NT2/D1 (cell line): ENCODE measurements around the gene LTBP2.

Experiments used
- DNase-seq: peaks from one replicate; pipeline ENCODE4 v3.0.0-alpha.2; 2011; ENCODE audit warnings: low read depth, low spot score
- H3K27me3 ChIP-seq: 2 replicates; pipeline ENCODE4 v1.6.0; 2011; ENCODE audit warnings: mild to moderate bottlenecking; ENCODE audit not compliant: insufficient read length, insufficient read depth
- H3K36me3 ChIP-seq: 2 replicates; pipeline ENCODE4 v1.6.1; 2011; ENCODE audit warnings: mild to moderate bottlenecking, low read length, mixed read lengths; ENCODE audit not compliant: insufficient read depth, insufficient read length
- H3K4me1 ChIP-seq: 2 replicates; pipeline ENCODE4 v1.5.1; 2011; ENCODE audit not compliant: insufficient read depth, insufficient read length
- H3K4me3 ChIP-seq: 2 replicates; pipeline ENCODE4 v1.5.1; 2011; ENCODE audit warnings: low read depth; ENCODE audit not compliant: insufficient read length
- H3K9ac ChIP-seq: 2 replicates; pipeline ENCODE4 v1.6.0; 2011; ENCODE audit warnings: low read depth; ENCODE audit not compliant: insufficient read length
- H3K9me3 ChIP-seq: 2 replicates; pipeline ENCODE4 v1.5.1; 2011; ENCODE audit warnings: mild to moderate bottlenecking, low read length; ENCODE audit not compliant: insufficient read depth
- SUZ12 ChIP-seq: IDR thresholded peaks from 2 replicates; pipeline ENCODE4 v1.6.1; 2011; ENCODE audit not compliant: insufficient read length, insufficient read depth; ENCODE audit errors: extremely low read depth
- YY1 ChIP-seq: IDR thresholded peaks from 2 replicates; pipeline ENCODE4 v1.6.1; 2011; ENCODE audit not compliant: insufficient read length, insufficient read depth
- ZNF274 ChIP-seq: IDR thresholded peaks from 2 replicates; pipeline ENCODE4 v1.6.1; 2011; ENCODE audit warnings: mild to moderate bottlenecking, low read depth, low read length

The LTBP2 gene

DNA sequence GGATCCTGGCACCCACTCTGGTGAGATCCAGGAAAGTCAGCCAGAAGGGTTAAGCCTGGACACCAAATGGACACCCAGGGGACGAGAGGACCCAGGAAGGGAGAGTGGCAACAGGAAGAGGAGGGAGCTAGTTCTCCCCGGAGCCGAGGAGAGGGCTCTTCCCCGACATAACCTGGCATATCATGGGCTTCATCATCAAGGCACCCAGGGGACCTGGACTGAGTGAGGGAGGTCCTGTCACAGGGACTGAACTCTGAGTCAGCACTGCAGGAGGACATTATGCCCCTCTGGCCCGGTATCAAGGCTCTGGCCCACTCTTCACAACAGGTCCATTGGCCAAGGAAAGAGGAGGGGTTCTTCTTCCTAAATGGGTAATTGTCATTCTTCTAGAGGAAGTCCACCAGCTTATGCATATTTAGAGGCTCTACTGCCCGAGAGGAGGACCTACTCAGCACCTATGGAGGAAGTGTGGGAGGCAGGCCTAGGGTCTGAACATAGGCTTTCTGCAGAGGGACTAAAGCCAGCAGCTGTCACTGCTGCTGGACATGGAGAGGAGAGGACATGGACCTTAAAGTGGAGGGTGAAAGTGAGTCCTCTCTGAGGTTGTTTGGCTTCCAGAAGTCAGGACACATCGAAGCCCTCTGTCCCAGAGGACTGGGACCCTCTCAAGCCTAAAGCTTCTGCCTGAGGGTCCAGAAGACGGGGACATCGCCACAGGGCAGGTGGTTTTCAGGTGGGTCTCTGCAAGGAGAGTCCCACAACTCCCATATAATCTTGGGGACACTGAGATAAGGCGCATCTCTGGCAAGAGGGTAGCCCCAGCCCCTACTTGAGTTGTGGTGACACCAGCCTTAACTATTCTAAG, 99.8 kb downstream of the LTBP2 start:
- Histone ChIP-seq H3K9me3 (no peaks in the 10 kb centered on the region), H3K4me3 (no peak overlapping the region), H3K36me3 (peaks cover 3% of the 10 kb centered on the region), H3K4me1 (peaks cover 13% of the 10 kb centered on the region), H3K27me3 (no peaks in the 10 kb centered on the region), H3K9ac (no peak overlapping the region)
- TF ChIP-seq ZNF274: no peak
- no peak for TF ChIP-seq SUZ12
- no peak for TF ChIP-seq YY1
- no peak for DNase-seq

DNA sequence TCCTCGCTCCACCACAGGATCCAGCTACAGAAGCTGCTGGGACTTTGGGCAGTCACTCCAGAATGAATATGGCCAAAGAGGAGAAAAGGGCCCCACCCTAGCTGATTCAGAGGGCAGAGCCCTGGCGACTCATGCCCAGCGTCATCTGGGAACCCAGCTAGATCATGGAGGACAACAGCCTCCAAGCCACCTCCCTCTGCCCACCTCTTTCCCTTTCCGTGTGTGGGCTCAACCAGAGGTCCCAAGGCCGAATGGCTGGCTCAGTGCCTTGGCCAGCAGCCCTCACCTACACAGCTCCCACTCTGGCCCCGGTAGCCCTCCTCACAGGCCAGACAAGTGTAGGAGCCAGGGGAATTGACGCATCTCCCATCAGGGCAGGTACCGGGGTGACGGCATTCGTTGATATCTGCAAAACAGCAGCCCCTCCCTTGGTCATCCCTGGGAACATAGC, 101.1 kb downstream of the LTBP2 start:
- H3K9ac ChIP-seq: no peak overlapping the region
- H3K36me3 ChIP-seq: peaks cover 3% of the 10 kb centered on the region
- H3K27me3 ChIP-seq: no peaks in the 10 kb centered on the region
- H3K9me3 ChIP-seq: no peaks in the 10 kb centered on the region
- H3K4me3 ChIP-seq: no peak overlapping the region
- H3K4me1 ChIP-seq: peaks cover 12% of the 10 kb centered on the region
- no peak for TF ChIP-seq ZNF274
- TF ChIP-seq SUZ12: no peak
- TF ChIP-seq YY1: no peak
- DNase-seq: no peak

DNA sequence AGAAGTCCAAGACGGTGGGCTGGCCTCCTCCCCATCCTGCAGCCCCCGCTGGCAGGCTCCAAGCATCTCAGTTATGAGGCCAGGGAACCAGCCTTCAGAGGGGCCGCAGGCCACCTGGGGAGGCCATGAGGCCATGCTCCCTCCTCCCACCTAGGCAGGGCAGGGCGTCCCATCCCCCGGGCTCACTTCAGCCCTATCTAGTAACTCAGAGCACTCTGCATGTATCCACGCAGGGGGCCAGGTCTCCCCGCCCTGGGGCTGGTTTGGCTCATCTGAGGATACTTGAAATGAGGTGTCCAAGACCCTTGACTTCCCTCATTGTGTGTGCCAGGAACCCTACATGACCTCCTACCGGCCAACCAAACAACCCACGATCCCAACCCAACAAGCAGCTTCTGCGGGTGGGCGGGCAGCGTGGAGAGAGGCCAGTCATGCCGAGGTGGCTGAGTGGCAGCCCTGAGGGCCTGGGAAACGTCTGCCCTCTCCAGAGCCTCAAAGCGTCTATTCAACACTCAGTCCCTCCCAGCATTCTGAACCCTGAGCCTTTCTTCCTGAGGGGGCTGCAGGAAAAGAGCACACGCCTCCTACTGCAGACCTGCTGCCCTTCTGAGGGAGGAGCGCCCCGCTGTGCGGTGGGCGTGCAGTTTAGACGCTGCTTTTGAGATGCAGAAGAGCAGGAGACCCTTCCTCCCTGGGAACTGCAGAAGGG, 101.7 kb downstream of the LTBP2 start:
- Histone ChIP-seq H3K4me3 (no peak overlapping the region), H3K27me3 (no peaks in the 10 kb centered on the region), H3K9ac (no peak overlapping the region), H3K9me3 (no peaks in the 10 kb centered on the region), H3K4me1 (peaks cover 10% of the 10 kb centered on the region), H3K36me3 (peaks cover 3% of the 10 kb centered on the region)
- DNase-seq: peak; percentile 54
- TF ChIP-seq YY1 (no peak), ZNF274 (no peak), SUZ12 (no peak)

DNA sequence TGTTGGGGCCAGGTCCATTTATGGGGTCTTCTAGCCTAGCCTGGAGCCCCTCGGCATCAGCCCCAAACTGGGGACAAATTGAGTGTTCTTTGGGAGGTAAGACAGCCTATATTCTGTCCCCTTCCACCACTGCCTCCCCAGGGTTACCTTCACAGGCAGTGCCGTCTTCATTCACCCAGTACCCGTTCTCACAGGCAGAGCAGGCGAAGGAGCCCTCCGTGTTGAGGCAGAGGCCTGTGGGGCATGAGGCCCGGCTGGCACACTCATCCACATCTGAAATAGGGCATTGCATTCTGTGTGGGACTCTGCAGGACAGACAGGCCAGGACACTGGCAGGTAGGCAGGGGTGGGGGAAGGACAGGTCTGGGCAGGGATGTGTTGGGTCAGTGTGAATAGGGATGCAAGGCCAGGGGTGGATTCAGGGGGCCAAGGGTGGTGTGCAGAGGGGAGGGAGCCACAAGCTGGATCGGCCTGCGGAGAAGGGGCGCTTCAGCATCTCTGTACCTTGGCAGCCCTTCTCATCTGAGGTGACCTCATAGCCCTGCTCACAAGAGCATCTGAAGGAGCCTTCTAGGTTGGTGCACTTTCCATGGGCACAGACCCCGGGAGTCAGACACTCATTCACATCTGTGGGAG, 102.3 kb downstream of the LTBP2 start:
- no peak for DNase-seq
- no peak overlapping the region for H3K9ac ChIP-seq
- peaks cover 10% of the 10 kb centered on the region for H3K4me1 ChIP-seq
- H3K9me3 ChIP-seq: no peaks in the 10 kb centered on the region
- H3K36me3 ChIP-seq: peaks cover 4% of the 10 kb centered on the region
- no peaks in the 10 kb centered on the region for H3K27me3 ChIP-seq
- no peak overlapping the region for H3K4me3 ChIP-seq
- TF ChIP-seq SUZ12 (no peak), ZNF274 (no peak), YY1 (no peak)

DNA sequence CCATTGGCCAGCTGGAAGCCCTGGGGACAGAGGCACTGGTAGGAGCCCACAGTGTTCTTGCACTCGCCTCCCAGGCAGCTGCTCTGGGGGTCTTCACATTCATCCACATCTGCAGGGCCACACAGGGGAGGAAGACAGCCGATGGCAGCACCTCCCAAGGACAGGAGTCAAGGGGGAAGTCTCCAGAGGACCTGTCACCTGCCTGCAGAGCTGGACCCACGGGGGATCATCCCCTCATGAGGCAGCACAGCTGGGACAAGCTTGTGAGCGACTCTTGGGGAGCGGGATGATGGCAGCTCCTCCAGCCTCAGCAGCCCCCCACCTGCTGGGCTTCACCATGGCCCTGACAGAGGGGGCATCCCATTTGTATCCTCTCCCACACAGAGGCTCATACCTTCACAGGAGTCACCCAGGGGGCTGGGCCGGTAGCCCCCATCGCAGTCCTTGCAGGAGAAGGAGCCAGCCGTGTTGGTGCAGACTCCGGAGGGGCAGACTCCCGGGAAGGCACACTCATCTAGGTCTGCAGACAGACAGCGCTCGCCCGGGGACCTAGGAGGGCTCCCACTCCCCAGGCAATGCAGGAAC, 103.1 kb downstream of the LTBP2 start:
- DNase-seq: no peak
- H3K36me3 ChIP-seq: peaks cover 7% of the 10 kb centered on the region
- TF ChIP-seq ZNF274 (no peak), SUZ12 (no peak), YY1 (no peak)
- peaks cover 12% of the 10 kb centered on the region for H3K4me1 ChIP-seq
- no peaks in the 10 kb centered on the region for H3K9me3 ChIP-seq
- no peak overlapping the region for H3K4me3 ChIP-seq
- H3K9ac ChIP-seq: no peak overlapping the region
- H3K27me3 ChIP-seq: no peaks in the 10 kb centered on the region

DNA sequence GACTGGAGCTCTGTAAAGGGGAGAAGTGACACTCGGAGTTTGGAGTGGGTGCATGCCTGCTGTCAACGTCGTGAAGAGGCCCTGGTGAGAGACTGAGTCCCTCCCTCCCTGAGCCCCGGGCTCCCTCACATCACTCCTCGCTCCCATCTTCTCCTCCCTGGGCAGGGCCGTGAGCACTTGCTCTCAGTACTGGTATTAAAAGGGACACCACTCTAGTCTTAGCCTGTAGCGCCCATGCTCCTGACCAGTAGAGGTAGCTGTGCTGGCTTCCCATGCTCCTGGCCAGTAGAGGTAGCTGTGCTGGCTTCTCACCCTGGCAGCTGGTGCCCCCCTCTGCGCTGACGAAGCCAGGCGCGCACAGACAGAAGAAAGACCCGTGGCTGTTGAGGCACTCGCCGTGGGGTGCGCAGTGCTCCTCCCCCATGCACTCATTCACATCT, 103.7 kb downstream of the LTBP2 start:
- H3K27me3 ChIP-seq: no peaks in the 10 kb centered on the region
- H3K4me1 ChIP-seq: peaks cover 12% of the 10 kb centered on the region
- DNase-seq: no peak
- H3K9me3 ChIP-seq: no peaks in the 10 kb centered on the region
- no peak overlapping the region for H3K4me3 ChIP-seq
- TF ChIP-seq ZNF274 (no peak), SUZ12 (no peak), YY1 (no peak)
- no peak overlapping the region for H3K9ac ChIP-seq
- peaks cover 9% of the 10 kb centered on the region for H3K36me3 ChIP-seq
